Stimulated activated CD8-positive, alpha-beta memory T cell treated with anti-CD3 and anti-CD28 coated beads, Interleukin-2, amount 100 ng/mL, for 1 hour (primary cell): ENCODE measurements around the gene GYG1.

Experiments used
- DNase-seq, 2 donors: peaks; one replicate each; pipeline ENCODE4 v3.0.0-alpha.2; 2020; ENCODE audit warnings: low read depth in 2 of 2

The GYG1 gene

DNA sequence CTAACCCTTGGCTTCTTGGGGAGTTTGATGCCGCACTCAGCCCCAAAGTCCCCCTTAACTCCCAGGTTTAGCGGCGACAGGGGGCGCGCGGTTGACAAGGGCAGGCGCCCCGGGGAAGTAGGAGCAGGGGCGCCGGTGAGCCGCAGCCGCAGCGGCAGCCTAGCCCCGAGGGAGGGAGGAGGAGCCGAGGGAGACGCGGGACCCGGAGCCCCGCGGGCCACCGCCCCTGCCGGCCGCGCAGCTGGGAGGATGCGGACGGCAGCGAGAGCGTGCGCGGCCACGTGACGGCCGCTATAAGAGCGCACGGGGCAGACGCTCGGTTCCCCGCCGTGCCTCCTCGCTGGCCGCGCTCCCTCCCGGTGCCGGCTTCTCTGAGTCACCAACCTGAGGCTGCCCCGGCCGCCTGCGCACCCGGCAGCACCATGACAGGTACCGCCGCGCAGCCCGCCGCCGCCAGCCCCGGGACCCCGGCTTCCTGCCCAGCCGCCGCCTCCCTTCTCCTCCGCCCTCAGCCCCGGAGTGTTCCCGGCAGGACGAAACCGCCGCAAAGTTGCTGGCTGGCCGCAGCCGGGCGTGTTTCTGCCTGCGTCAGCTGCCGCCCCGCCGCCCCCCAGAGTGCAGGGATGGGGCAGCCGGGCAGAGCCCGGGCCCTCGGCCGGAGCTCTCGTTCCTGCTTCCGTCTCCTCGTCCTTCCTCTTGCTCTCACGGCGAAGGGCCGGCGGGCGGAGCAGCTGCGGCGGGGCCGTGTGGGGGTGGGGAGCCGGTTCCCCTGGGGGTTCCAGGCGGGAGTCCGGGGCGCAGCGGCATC, at the start of gene GYG1:
Gene GYG1 (plus strand): TSS at position 322 of the 808 bp plus-strand sequence. CDS start 101 bp downstream, at position 423.
- peak; percentile 56 to 68 for DNase-seq

DNA sequence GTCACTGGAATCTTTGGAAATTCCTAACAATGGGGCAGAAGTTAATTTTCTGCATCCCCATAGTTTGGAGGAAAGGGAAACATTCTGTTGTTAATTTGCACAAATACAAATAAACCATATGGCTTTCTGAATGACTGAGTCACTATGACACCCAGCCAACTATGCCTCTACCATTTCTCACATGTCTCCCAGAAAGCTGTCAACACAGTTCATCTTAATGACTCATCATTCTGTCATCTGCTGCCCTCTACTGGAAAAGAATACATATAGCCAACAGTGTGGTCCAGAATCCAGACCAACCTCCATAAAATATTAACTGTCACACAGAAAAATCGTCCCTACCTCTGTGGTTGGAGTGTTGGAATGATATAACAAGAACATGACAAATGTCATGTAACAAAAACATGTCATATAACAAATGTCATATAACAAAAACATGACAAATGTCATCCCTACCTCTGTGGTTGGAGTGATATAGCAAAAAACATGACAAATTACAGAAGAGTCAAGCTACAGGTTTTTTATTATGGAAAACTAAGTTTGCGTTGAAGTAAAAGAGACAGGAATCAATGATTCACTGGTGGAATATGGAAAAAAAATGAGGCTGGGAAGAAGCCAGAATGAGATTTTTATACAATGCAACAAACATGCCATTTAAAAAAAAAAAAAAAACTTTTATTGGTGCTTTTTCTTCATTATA, 47.7 kb upstream of the GYG1 start:
- no peak for DNase-seq

DNA sequence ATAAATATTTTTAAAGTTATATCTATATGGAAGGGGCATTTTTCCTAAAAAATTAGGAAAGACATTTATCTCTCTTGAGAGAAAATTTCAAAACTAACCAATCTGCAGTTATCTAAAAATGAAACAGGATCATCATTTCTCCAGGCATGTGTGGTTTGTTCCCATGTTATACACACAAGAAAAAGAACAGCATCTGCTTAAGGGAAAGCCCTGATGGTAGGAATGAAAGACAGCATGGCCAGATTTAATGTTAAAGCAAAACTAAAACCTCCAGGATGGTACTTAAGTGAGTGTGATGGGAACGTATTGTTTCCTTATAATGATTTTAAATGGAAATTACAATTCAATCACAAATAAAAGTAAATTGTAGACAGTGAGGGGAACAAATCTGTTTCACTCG, 46.2 kb upstream of the GYG1 start:
- no peak for DNase-seq

DNA sequence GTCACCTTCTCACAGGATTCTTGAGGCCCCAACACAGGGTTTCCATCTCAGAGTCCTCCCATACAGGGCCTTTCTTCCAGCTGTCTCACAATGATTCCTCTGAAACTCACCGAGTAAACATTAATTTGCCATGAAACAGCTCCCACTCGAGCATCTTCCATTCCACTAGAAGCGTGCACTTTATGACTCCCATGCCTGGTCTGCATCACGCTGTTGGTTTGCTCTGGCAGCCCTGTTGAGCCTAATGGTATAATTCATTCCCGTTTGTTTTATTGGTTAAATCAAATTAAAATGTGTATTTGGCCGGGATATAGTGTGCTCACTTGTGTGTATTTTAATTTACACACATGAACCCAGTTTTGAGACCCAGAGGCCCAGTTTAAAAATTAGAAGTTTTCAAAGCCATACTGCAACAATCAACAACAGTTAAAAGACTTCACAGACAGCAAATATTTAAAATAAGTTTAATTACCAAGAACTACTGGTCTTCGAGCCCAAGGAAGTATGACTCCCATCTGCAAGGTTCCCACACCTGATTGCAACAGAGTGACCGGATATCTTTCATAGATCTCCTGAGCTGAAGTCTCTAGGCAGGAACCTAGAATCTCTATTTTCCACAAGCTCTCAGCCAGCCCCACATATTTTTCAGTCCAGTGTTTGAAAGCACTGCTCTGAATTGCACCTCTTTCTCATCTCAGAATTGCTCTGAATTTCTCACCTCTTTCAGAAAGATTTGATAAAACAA, 42.3 kb upstream of the GYG1 start:
- no peak for DNase-seq

DNA sequence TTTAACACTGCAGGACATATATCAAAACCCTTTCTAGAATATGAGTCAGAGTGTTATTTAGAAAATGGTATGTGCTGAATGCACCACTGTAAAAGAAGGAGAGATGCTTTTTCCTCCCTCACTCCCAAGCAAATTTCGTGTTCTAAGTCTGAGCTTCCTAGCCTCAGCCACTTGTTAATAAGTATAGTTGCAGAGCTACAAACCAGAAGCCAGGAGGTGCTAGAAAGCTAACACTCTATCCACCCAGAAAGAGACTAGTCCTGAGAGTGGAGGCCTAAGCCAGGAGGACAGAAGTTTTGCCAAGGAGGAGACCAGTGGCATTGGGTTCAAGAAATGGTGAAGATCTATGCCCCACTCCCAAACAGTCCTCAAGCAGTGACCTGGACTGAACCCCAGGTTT, 40.5 kb upstream of the GYG1 start:
- no peak for DNase-seq

DNA sequence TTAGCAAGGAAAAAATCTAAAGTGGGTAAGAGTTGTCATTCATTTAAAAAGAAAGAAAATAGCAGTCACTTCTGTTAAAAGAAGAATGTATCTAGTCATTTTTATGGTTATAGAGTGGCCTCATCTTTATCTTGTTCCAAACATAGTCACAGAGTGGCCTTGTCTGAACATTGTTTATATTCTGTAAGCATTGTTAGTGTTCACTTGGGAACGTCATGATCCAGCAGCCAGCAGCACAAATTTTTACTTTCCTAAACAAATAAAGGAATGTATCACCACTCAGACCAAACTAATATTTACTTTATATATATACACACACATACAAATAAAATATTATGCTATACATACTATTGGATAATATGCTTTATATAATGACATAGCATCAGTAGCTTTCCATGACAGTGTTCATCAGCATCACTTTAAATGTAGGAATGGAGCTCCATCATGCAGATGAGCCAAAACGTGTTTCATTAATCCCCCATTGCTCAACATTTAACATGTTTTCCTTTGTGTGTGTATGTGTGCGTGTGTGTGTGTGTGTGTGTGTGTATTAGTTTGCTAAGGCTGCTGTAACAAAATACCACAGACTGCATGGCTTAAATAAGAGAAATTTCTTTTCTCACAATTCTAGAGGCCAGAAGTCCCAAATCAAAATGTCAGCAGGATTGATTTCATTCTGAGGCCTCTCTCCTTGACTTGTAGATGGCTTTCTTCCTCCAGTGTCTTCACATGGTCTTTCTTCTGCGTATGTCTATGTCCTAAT, 39.6 kb upstream of the GYG1 start:
- no peak for DNase-seq

DNA sequence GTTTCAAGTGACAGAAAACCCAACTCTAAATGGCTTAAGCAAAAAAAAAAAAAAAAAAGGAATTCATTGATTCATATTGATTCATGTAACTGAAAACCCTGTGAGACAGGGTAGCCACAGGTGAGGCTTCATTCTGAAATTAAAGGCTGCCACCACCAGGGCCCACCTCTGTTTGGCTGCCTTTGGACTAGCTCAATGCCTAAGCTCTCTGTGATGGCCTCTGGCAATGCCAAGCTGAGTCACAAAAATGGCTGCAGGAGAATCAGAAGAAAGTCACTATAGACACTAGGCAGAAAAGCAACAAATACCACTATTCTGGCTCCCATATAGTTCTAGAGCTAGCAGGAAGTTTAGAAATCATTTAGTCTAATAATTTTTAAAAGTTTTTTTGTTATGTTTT, 38.2 kb upstream of the GYG1 start:
- no peak for DNase-seq

DNA sequence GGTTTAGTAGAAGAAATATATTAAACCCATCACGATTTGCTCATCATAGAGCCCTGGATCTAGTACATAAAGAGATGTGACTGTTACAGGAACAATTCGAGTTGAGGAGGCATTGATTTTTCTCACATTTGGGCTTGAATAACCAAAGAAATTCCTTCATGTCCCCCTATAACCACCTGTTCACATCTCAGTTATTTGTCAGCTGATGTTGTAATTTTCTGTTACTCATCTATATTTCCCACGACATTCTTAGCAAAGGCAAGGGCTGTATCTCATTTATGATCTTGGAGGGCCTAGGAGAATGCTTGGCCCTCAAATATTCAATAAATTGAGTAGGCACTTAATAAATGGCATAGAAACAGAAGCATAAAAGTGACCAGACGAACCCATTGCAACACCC, 36.4 kb upstream of the GYG1 start:
- DNase-seq: no peak

DNA sequence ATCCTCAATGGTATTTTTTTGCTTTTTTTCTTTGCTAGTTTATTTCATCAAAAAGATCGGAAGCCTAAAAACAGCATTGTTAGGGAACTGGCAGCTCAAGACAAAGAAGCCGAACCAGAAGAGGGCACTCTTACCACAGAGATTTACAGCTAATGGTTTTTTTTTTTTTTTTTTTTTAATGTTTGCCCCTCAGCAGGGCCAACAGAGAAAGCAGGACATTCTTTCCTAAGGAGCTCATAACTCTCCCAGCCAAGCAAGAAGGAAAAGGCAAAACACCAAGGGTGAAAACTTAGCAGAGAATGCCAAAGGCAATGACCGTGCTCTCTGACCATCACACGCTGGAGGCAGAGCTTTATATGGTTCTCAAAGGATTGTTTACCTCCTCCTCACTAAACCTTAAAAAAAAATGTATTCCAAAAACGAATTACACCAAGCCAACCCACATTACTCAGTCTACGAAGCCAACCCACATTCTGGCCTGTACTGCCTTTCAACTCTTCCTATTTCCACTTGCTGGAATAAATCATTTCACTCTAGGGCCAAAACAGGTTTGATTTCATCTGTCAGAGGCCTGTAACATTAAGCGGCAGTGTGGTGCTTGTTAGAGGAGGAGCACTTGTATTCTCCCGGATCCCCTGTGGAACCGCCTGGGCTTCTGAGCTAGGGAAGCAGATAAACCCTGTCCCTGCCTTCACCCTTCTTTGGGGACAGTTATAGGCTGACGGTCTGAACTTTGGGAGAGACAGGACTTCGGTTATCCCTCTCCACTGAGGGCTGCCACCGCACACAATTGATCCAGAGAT, 35.6 kb upstream of the GYG1 start:
- no peak for DNase-seq

DNA sequence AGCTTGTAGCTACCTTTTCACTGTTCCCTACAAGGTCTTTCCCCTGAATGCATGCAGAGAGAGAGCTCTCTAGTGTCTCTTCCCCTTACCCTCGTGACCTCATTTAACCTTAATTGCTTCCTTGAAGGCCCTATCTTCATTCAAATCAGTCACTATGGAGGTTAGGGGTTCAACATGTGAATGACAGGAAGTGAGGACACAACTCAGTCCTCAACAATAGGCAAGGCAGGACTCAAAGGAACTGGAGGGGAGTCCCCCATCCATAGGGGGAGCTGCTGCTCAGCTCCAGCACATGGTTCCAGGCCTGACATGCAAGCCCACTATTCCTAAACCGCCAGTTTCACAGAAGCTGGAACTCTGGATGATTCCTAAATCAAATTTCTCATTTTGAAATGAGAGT, 33.8 kb upstream of the GYG1 start:
- DNase-seq: no peak

DNA sequence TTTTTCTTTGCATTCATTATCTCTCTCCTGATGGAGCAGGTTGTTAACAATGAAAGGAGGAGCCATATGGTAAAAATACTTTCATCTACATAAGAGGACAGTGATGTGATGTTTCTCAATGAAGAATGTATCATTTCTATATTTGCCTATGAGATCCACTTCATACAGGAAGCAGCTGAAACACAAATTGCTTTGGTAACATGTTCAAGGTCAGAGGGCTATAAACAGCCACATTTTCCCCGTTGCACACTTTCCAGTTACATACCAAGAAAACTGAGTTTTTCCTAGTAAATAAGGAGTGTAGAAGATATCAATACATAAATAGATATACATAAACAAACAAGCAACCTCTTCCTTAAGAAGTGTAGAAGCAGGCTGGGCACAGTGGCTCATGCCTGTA, 32.6 kb upstream of the GYG1 start:
- DNase-seq: no peak

DNA sequence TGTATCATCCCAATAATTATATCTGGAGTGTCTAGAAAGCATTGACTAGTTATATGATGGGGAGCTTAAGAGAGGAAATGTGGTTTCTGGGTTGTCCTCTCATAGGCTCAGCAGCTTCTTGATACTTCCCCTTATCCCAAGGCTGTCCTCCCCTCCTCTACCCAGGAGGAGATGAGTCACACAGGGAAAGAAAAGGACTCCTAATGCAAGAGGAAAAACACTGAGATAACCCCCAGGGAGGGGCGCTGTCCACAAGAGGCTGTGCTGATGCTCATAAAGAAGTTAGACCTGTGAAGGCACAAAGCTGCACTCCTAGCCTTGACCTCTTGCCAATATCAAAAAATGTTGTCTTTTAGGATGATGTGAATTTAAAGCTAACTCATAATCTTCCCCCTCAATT, 28.8 kb upstream of the GYG1 start:
- no peak for DNase-seq

DNA sequence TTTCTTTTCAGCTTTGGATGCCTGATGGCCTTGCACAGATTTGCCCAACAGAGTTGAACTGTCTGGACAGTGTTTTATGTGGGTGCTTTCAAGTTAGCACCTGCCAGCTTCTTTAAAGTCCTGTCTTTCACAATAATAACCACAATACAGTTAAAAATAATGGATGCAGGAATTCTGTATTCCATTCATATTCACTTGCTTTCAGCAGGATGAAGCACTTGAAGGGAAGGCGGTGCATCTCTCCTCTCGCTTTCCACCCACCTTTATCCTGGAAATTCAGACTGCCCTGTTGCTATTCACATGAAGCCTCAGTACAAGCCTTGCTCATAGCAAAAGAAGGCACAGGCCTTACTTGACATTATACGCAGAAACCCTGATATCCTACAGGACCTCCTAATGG, 26.5 kb upstream of the GYG1 start:
- no peak for DNase-seq

DNA sequence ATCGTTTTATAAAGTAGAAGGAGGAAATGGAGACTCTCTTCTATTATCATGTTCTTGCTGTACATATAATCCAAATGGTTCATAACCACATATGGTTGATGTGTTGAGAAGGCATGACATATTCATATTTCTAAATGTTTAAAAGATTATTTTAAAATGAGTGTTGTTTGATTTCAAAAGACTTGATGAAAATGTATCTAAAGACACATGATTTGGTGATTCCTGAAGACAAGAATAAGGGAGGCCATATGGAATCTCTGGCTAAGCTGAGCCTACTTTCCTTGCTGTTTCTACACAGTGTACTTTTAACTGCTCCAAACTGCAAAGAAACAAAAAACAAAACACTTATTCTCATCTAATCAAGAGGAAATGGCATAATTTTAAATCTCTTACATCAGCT, 23.0 kb upstream of the GYG1 start:
- DNase-seq: no peak

DNA sequence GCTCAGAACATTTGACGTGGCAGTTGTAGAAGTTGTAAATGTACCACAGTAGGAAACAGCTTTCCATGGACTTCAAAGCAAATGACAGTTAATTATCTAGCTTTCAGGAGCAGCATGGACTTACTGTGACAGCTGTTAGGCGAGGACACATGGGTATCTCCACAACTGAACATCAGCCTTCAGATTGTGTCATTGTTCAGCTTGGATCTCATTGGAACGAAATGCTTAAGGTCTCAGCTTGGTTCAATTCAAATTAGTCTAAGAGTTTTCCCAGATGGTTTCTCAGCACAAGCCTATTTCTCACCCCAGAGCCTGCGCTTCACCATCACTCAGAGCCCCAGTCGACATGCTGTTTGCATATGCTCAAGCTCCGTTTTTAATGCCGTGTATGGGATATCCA, 21.1 kb upstream of the GYG1 start:
- DNase-seq: no peak

DNA sequence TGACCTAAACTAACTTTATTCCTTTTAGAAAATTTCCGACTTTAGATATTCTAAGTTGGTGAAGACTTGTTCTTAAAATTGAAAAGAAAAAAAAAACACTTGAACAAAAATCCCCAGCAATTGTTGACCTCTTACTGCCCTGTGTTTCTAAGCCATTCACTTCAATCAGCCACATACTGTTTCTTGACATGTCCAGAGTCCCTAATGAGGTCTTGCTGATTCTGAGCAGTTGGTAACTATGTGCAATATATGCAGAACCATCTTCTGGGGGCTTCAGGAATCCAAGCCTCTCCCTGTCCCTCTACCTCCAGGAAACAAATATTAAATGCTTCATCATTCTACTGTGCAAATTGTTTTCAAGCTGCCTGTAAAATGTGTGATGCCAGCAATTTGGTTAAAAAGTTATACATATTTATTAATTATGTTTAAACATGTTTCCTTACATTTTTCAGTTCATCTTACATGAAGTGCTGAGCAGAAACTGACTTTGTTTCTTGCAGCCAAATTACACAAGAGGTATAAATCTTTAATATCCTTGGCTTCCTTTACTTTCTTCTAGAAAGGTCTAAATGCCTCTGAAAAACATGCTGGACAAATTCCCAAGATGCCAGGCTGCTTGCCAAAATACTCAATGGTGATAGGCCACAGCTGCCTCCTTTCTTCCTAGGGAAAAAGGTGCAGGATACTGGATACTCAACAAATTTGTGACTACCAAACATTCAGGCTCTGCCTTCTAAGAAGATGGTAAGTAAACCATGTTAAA, 19.8 kb upstream of the GYG1 start:
- DNase-seq: no peak

DNA sequence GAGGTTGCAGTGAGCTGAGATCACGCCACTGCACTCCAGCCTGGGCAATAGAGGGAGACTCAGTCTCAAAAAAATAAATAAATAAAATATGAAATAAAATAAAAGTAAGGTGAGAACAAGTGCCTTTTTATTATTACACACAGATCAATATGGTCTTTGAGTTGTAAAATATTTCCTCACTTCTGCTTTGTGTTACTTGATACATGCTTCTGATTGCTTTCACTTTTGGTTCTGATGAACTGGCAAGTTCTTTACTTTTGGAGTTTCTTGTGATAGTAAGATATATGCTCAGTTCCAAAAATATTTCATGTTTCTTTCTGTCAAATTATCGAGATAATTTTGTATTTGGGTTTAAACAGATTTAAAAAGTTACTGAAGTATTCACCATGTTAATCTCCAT, 16.6 kb upstream of the GYG1 start:
- no peak for DNase-seq

DNA sequence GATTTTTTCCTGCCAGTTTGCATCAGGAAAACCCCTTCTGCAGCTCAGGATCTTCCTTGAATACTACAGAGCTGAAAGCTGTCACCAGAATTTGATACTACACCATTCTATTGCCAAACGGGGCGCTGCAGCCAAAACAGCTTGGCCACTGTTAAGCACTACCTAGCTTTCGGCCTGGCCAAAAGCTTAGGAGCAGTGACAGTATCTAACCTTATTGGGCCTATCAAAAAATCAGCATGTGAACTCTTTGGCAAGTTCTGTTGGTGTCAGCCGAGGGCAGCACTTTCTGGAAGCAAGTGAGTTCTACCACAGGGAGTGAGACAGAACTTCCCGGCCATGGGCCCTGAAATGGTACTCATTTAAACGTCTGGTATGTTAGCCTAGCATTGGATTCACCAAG, 16.1 kb upstream of the GYG1 start:
- DNase-seq: no peak

DNA sequence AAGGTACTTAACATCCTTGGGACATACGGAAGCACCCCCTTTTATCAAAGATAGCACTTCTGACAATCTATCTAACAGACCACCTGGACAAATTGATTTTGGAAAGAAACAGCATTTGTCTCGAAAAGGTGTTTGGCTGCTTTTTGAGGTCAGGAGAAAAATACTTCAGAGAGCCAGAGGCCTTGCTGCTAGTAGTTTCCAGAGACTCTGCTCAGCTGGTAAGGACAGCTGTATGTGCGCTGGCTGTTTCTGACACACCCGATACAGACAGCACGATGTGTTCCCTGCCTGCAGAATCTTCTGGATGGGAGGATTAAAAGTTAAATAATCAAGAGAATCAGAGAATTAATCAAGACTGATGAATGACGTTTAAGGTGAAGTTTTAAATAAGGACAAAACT, 15.6 kb upstream of the GYG1 start:
- DNase-seq: no peak

DNA sequence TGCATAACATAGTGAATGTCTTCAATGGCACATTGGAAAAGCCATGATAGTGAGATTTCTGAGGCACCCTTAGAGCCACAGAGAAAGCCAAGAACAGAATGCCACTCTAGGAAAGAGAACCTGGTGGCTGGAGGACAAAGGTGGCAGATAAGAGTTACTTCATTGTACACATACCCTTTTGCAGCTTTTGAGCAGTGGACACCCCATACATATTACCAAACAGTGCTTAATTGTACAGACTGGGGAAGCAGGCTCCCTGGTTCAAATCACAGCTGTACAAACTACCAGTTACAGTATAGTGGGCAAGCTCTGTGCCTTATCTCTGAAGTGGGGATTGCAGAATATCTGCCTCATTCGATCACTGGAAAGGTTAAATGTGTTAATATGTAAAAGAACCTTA, 10.1 kb upstream of the GYG1 start:
- no peak for DNase-seq
